Measurements from ENCODE around the gene CHIA. TPM values are rescaled to one million over a fixed set of nuclear protein-coding genes. Genes with fewer than 3 reads are reported as not detected.
A peak's percentile ranks its signal among the peaks of the same experiment; 100 is the strongest.

CHIA gene
- total RNA-seq, 2 donors from 2014 or later = not detected

DNA sequence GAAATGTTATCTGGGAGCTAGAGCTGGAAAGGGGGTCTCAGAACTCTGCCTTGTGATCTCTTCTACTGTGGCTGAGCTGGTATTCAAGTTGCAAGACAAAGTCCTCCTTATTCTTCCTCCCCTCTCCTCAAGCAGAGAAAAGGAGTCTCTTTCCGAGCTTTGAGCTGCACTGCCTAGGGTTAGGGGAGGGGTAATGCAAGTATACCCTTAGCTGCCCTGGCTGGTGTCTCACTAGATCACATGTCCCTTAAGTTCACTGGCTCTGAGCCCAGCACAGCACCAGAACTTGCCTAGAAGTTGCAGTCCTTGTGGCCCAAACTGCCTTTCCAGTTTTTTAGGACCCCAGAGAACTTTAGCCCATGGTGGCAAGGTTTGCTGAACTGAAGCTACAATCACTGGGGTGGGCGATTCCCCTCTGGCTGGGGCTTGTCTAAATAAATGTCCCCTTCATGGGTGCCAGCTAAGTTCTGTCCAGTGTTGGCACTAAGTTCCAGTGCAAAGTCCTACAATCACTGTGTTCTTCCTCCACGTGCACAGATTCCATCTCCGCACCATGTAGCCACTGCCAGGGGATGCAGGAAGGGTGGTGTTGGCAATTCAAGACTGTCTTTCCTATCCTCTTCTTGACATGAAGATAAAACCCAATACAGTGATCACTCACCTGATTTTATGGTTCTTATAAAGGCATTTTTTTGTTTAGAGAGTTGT is 22.7 kb upstream of the CHIA start:
- H3K4me1 ChIP-seq (ENCODE audit: control insufficient read depth, insufficient read depth, low read length) = no peaks in the 10 kb centered on the region
- H3K36me3 ChIP-seq (ENCODE audit: control insufficient read depth, insufficient read depth, low read length) = no peaks in the 10 kb centered on the region
- H3K27ac ChIP-seq (ENCODE audit: low read depth, low read length) = no peak overlapping the region
- H3K9me3 ChIP-seq (ENCODE audit: control insufficient read depth, low read length) = peaks cover 13% of the 10 kb centered on the region
- DNase-seq = no peak
- H3K27ac Mint-ChIP-seq = no peak overlapping the region
- no peaks in the 10 kb centered on the region for H3K36me3 Mint-ChIP-seq (ENCODE audit: low read depth)
- no peak overlapping the region for H3K9ac ChIP-seq (ENCODE audit: extremely low read depth, low read length, poor library complexity, severe bottlenecking)
- H3K4me1 Mint-ChIP-seq = peaks cover 20% of the 10 kb centered on the region
- H3K4me3 ChIP-seq (ENCODE audit: low read length) = no peak overlapping the region
- H3K9me3 Mint-ChIP-seq = peaks cover 4% of the 10 kb centered on the region
- peaks cover 8% of the 10 kb centered on the region for H3K27me3 Mint-ChIP-seq (ENCODE audit: insufficient read depth)
- no peak overlapping the region for H3K4me3 Mint-ChIP-seq
- 80 to 84% methylated on average over 2 to 4 of the region's 4 CpGs for WGBS, 2 experiments (ENCODE audit: insufficient coverage in 1 of 2, insufficient read length in 1 of 2)
- H3K27me3 ChIP-seq (ENCODE audit: control insufficient read depth, insufficient read depth, low read length, poor library complexity, severe bottlenecking) = no peaks in the 10 kb centered on the region
- TF ChIP-seq, protein P1, sequence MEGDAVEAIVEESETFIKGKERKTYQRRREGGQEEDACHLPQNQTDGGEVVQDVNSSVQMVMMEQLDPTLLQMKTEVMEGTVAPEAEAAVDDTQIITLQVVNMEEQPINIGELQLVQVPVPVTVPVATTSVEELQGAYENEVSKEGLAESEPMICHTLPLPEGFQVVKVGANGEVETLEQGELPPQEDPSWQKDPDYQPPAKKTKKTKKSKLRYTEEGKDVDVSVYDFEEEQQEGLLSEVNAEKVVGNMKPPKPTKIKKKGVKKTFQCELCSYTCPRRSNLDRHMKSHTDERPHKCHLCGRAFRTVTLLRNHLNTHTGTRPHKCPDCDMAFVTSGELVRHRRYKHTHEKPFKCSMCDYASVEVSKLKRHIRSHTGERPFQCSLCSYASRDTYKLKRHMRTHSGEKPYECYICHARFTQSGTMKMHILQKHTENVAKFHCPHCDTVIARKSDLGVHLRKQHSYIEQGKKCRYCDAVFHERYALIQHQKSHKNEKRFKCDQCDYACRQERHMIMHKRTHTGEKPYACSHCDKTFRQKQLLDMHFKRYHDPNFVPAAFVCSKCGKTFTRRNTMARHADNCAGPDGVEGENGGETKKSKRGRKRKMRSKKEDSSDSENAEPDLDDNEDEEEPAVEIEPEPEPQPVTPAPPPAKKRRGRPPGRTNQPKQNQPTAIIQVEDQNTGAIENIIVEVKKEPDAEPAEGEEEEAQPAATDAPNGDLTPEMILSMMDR (conservative IDR thresholded peaks at IDR 0.05) = no peak

DNA sequence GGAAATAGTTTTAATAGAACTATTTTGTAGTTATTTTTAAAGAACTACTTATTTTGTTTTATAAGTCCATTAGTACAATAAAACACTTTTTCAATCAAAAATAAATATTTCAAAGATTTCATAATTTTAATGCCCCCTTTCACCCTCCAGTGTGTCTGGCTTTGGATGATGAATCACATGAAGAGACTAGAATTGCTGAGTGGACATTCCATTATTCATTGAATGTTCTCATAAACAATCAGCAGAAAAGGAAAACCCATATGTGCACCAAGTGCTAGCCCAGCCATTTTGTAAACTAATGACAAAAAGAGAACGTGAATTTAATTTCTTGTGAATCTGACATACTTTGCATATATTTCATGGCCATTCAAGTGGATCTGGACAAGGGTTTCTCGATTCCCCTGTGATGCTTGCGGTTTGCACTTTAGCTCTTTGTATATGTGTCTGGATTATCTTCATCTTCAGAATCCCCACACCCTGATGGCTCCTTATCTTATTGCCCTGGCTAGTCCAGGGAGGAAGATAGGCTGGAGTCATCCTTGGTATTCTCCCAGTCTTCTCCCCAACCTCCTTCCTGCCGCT is 20.7 kb upstream of the CHIA start:
- Histone ChIP-seq H3K4me3 (ENCODE audit: low read length) (no peak overlapping the region), H3K36me3 (ENCODE audit: control insufficient read depth, insufficient read depth, low read length) (no peaks in the 10 kb centered on the region), H3K27ac (ENCODE audit: low read depth, low read length) (no peak overlapping the region), H3K4me1 (ENCODE audit: control insufficient read depth, insufficient read depth, low read length) (no peaks in the 10 kb centered on the region), H3K27me3 (ENCODE audit: control insufficient read depth, insufficient read depth, low read length, poor library complexity, severe bottlenecking) (no peaks in the 10 kb centered on the region), H3K9me3 (ENCODE audit: control insufficient read depth, low read length) (peaks cover under 1% of the 10 kb centered on the region), H3K9ac (ENCODE audit: extremely low read depth, low read length, poor library complexity, severe bottlenecking) (no peak overlapping the region)
- Mint-ChIP-seq H3K4me3 (no peak overlapping the region), H3K9me3 (no peaks in the 10 kb centered on the region), H3K36me3 (ENCODE audit: low read depth) (no peaks in the 10 kb centered on the region), H3K27ac (no peak overlapping the region), H3K27me3 (ENCODE audit: insufficient read depth) (peaks cover 8% of the 10 kb centered on the region), H3K4me1 (peaks cover 20% of the 10 kb centered on the region)
- WGBS, 2 experiments (ENCODE audit: insufficient coverage in 1 of 2, insufficient read length in 1 of 2) = 95 to 100% methylated on average over 3 to 4 of the region's 4 CpGs
- TF ChIP-seq, protein P1 (conservative IDR thresholded peaks at IDR 0.05) = no peak
- DNase-seq = no peak

DNA sequence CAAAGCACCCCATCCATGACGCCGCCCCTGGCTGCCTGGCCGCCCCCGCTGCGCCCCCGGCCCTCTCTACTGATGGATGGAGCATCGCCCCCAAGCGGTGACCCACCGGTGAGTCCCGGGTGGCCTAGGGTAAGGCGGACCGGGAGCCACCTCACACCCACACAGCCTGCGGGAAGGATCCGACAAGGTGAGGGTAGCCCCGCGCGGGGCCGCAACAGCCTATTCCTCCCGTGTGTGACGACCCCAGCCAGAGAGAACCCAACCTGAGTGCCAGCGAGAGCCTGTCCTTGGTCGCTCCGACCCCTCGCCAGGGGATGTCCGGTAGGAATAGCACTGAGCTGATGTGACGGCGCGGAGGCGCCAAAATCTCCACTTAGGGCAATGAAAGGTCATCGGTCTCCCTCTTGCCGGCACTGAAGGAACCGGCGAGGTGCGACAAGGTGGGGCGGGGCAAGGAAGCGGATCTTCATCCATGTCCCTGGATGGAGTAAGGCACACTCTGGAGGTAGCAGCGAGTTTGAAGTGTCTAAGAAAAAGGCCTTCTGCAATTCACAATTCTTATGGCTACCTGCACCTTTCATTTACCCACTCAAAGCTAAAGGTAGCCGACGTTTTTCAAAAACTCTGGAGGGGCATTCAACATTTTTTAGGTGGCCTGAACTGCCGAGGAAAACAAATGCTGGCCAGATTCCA is 19.7 kb upstream of the CHIA start:
- H3K27me3 Mint-ChIP-seq (ENCODE audit: insufficient read depth) = peaks cover 8% of the 10 kb centered on the region
- TF ChIP-seq, protein P1 (conservative IDR thresholded peaks at IDR 0.05) = no peak
- 93 to 94% methylated on average over 16 to 40 of the region's 40 CpGs for WGBS, 2 experiments (ENCODE audit: insufficient coverage in 1 of 2, insufficient read length in 1 of 2)
- H3K27ac Mint-ChIP-seq = no peak overlapping the region
- no peaks in the 10 kb centered on the region for H3K9me3 Mint-ChIP-seq
- peak overlapping the region; percentile 15 for H3K4me3 Mint-ChIP-seq
- no peak for DNase-seq
- Histone ChIP-seq H3K4me3 (ENCODE audit: low read length) (no peak overlapping the region), H3K27ac (ENCODE audit: low read depth, low read length) (no peak overlapping the region), H3K27me3 (ENCODE audit: control insufficient read depth, insufficient read depth, low read length, poor library complexity, severe bottlenecking) (no peaks in the 10 kb centered on the region), H3K9ac (ENCODE audit: extremely low read depth, low read length, poor library complexity, severe bottlenecking) (no peak overlapping the region), H3K36me3 (ENCODE audit: control insufficient read depth, insufficient read depth, low read length) (no peaks in the 10 kb centered on the region), H3K4me1 (ENCODE audit: control insufficient read depth, insufficient read depth, low read length) (no peaks in the 10 kb centered on the region), H3K9me3 (ENCODE audit: control insufficient read depth, low read length) (no peaks in the 10 kb centered on the region)
- peaks cover 18% of the 10 kb centered on the region for H3K4me1 Mint-ChIP-seq
- no peaks in the 10 kb centered on the region for H3K36me3 Mint-ChIP-seq (ENCODE audit: low read depth)
